Activated naive CD4-positive, alpha-beta T cell treated with anti-CD3 and anti-CD28 coated beads, Interleukin-2, amount 50 U/mL, for 24 hours (primary cell): Measurements from ENCODE around the gene PDE4B.

ENCODE experiments used
- H3K27ac Mint-ChIP-seq: one replicate; pipeline ENCODE4 v1.8.0; 2021; ENCODE audit warnings: mild to moderate bottlenecking, mixed read lengths
- H3K27me3 Mint-ChIP-seq: one replicate; pipeline ENCODE4 v1.8.0; 2021; ENCODE audit warnings: mixed read lengths
- H3K36me3 Mint-ChIP-seq: one replicate; pipeline ENCODE4 v1.8.0; 2021; ENCODE audit warnings: mixed read lengths
- H3K4me1 Mint-ChIP-seq: one replicate; pipeline ENCODE4 v1.8.0; 2021; ENCODE audit warnings: mixed read lengths
- H3K4me3 Mint-ChIP-seq: one replicate; pipeline ENCODE4 v1.8.0; 2021; ENCODE audit warnings: mild to moderate bottlenecking, mixed read lengths
- H3K9me3 Mint-ChIP-seq: one replicate; pipeline ENCODE4 v1.8.0; 2021; ENCODE audit warnings: mixed read lengths

Gene PDE4B

GRCh38 chr1:66380452-66381212, 587.9 kb downstream of the PDE4B start:
- Mint-ChIP-seq H3K4me1 (peaks cover 50% of the 10 kb centered on the region), H3K27ac (no peak overlapping the region), H3K27me3 (no peaks in the 10 kb centered on the region), H3K9me3 (no peaks in the 10 kb centered on the region), H3K36me3 (no peaks in the 10 kb centered on the region), H3K4me3 (peak overlapping the region; percentile 11)

DNA sequence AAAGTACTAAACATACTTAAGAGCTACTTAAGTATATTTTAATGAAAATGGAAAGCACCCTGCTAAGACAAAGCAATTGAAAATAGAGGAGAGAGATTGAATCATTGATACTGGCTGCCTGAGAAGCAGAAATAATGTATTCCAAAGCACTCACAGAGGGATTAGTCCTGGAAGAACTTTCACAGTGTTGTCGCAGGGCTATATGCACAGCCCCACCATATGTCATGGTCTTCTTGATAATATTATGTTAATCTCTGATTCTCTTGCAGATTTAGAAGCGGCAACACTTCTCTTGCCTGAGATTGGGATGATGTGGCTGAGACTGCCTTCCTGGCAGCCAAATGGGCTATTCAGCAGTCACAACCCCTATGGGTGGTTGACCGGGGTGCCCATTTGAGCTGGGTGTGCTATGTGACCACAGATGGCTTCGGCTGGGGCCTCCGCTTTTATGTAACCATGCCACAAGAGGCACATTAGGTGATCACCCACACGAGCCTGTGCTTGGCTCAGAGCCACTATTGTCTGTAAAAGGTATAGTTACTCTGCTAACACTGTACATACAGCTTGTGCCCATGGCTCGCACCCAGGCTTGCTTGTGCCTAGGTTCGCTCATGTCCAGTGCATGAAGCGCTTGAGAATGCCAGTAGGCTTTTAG, 589.1 kb downstream of the PDE4B start:
- H3K4me3 Mint-ChIP-seq = no peak overlapping the region
- no peaks in the 10 kb centered on the region for H3K27me3 Mint-ChIP-seq
- H3K27ac Mint-ChIP-seq = no peak overlapping the region
- H3K9me3 Mint-ChIP-seq = peaks cover 4% of the 10 kb centered on the region
- peaks cover 5% of the 10 kb centered on the region for H3K36me3 Mint-ChIP-seq
- peaks cover 40% of the 10 kb centered on the region for H3K4me1 Mint-ChIP-seq

GRCh38 chr1:66383168-66383567, 590.5 kb downstream of the PDE4B start:
- Mint-ChIP-seq H3K27ac (no peak overlapping the region), H3K36me3 (peaks cover 5% of the 10 kb centered on the region)

DNA sequence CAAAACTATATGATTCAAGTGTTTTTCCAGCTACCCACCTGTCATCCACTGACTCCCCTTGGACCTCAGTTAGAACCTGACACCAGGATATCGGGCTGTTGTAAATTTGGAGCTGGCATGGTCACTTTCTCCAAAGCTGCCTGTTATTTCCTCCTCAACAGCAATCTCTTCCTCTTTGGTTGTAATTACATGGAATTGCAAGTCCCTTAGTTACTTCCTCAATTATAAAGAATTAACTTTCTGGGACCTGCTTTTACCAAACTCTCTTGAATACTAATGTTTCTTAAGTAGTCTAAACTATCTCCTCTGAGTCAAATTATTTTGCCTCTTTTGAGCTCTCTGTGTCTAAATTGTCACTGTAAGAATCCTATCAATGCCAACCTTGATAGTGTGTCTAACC, 590.9 kb downstream of the PDE4B start:
- Mint-ChIP-seq H3K27ac (no peak overlapping the region), H3K4me3 (no peak overlapping the region), H3K4me1 (peaks cover 40% of the 10 kb centered on the region), H3K36me3 (peaks cover 5% of the 10 kb centered on the region), H3K9me3 (peaks cover 4% of the 10 kb centered on the region), H3K27me3 (no peaks in the 10 kb centered on the region)

More at GRCh38 chr1:66383168-66383567, 590.5 kb downstream of the PDE4B start:
- H3K4me1 Mint-ChIP-seq = peaks cover 40% of the 10 kb centered on the region
- H3K27me3 Mint-ChIP-seq = no peaks in the 10 kb centered on the region
- H3K9me3 Mint-ChIP-seq = peaks cover 4% of the 10 kb centered on the region
- H3K4me3 Mint-ChIP-seq = no peak overlapping the region

- H3K4me1 Mint-ChIP-seq = peaks cover 36% of the 10 kb centered on the region
- peaks cover 4% of the 10 kb centered on the region for H3K9me3 Mint-ChIP-seq
- peak overlapping the region; percentile 60 for H3K27ac Mint-ChIP-seq
- H3K4me3 Mint-ChIP-seq = no peak overlapping the region
- H3K27me3 Mint-ChIP-seq = no peaks in the 10 kb centered on the region
- peaks cover 5% of the 10 kb centered on the region for H3K36me3 Mint-ChIP-seq
These were observed 591.7 kb downstream of the PDE4B start for GRCh38 chr1:66384258-66384921.

GRCh38 chr1:66386712-66387111, 594.0 kb downstream of the PDE4B start:
- H3K9me3 Mint-ChIP-seq = peaks cover 4% of the 10 kb centered on the region
- no peak overlapping the region for H3K27ac Mint-ChIP-seq
- H3K4me1 Mint-ChIP-seq = peaks cover 15% of the 10 kb centered on the region
- no peaks in the 10 kb centered on the region for H3K27me3 Mint-ChIP-seq
- no peak overlapping the region for H3K4me3 Mint-ChIP-seq
- peaks cover 5% of the 10 kb centered on the region for H3K36me3 Mint-ChIP-seq

DNA sequence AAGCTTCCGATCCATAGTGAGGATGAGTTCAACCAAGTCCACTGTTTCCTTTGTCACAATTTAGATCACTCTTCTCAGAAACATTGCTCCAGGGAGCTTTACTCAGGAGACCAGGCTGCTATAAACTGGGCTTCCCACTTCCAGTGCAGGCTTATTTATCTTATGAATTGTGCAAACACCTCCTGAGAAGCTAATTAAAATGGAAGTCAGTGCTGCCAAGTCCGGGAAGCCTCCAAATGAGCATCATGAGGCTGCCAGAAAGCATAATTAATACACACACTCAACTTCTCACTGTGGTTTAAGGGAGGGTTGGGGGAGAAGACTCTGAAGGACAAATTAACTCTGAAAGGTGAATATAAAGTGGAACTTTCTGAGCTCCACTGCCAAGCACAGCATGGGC, 596.2 kb downstream of the PDE4B start:
- Mint-ChIP-seq H3K4me3 (no peak overlapping the region), H3K27me3 (no peaks in the 10 kb centered on the region), H3K36me3 (peaks cover 5% of the 10 kb centered on the region), H3K27ac (no peak overlapping the region), H3K4me1 (peaks cover 11% of the 10 kb centered on the region), H3K9me3 (peaks cover 4% of the 10 kb centered on the region)

- Mint-ChIP-seq H3K4me3 (no peak overlapping the region), H3K27me3 (no peaks in the 10 kb centered on the region), H3K36me3 (no peaks in the 10 kb centered on the region), H3K9me3 (no peaks in the 10 kb centered on the region), H3K27ac (no peak overlapping the region), H3K4me1 (peaks cover 7% of the 10 kb centered on the region)
These were observed 601.0 kb downstream of the PDE4B start for GRCh38 chr1:66393586-66394287.

GRCh38 chr1:66394603-66395002, 601.9 kb downstream of the PDE4B start:
- Mint-ChIP-seq H3K36me3 (no peaks in the 10 kb centered on the region), H3K4me1 (peaks cover 12% of the 10 kb centered on the region), H3K4me3 (no peak overlapping the region), H3K27me3 (no peaks in the 10 kb centered on the region), H3K27ac (no peak overlapping the region), H3K9me3 (no peaks in the 10 kb centered on the region)

- H3K36me3 Mint-ChIP-seq = no peaks in the 10 kb centered on the region
These were observed 602.7 kb downstream of the PDE4B start for GRCh38 chr1:66395202-66396061.

GRCh38 chr1:66396212-66396890, 603.7 kb downstream of the PDE4B start:
- Mint-ChIP-seq H3K36me3 (no peaks in the 10 kb centered on the region), H3K9me3 (no peaks in the 10 kb centered on the region), H3K4me1 (peaks cover 29% of the 10 kb centered on the region), H3K27ac (no peak overlapping the region), H3K27me3 (no peaks in the 10 kb centered on the region), H3K4me3 (no peak overlapping the region)

More at GRCh38 chr1:66395202-66396061, 602.7 kb downstream of the PDE4B start:
- Mint-ChIP-seq H3K9me3 (no peaks in the 10 kb centered on the region), H3K27me3 (no peaks in the 10 kb centered on the region), H3K27ac (no peak overlapping the region), H3K4me3 (no peak overlapping the region), H3K4me1 (peaks cover 20% of the 10 kb centered on the region)

- Mint-ChIP-seq H3K27ac (no peak overlapping the region), H3K27me3 (no peaks in the 10 kb centered on the region), H3K4me3 (no peak overlapping the region), H3K4me1 (peaks cover 32% of the 10 kb centered on the region), H3K9me3 (no peaks in the 10 kb centered on the region), H3K36me3 (no peaks in the 10 kb centered on the region)
These were observed 604.5 kb downstream of the PDE4B start for GRCh38 chr1:66397192-66397591.

GRCh38 chr1:66399888-66400529, 607.3 kb downstream of the PDE4B start:
- Mint-ChIP-seq H3K4me3 (peak overlapping the region; percentile 37), H3K4me1 (peaks cover 28% of the 10 kb centered on the region), H3K27me3 (no peaks in the 10 kb centered on the region), H3K27ac (peak overlapping the region; percentile 68), H3K9me3 (no peaks in the 10 kb centered on the region), H3K36me3 (no peaks in the 10 kb centered on the region)

GRCh38 chr1:66400660-66401059, 608.0 kb downstream of the PDE4B start:
- no peaks in the 10 kb centered on the region for H3K36me3 Mint-ChIP-seq
- peak overlapping the region; percentile 56 for H3K27ac Mint-ChIP-seq
- no peaks in the 10 kb centered on the region for H3K9me3 Mint-ChIP-seq
- H3K27me3 Mint-ChIP-seq = no peaks in the 10 kb centered on the region
- peaks cover 28% of the 10 kb centered on the region for H3K4me1 Mint-ChIP-seq
- no peak overlapping the region for H3K4me3 Mint-ChIP-seq
